K562 (cell line): ENCODE data around the gene NOA1. TPM values are rescaled to one million over a fixed set of nuclear protein-coding genes. Genes with fewer than 3 reads are reported as not detected.

Experiments
- CC2D1A ChIP-seq: fragments of 450-650 bp; IDR thresholded peaks from 2 replicates; pipeline ENCODE4 v1.6.1; 2017; ENCODE audit warnings: mild to moderate bottlenecking
- CEBPB ChIP-seq: fragments of 450-650 bp; IDR thresholded peaks from 2 replicates; pipeline ENCODE4 v1.6.1; 2016; ENCODE audit warnings: missing genetic modification characterization, missing compliant biosample characterization
- DPF2 ChIP-seq: fragments of 450-650 bp; IDR thresholded peaks from 2 replicates; pipeline ENCODE4 v1.6.1; 2016
- FOXA1 ChIP-seq: fragments of 450-650 bp; IDR thresholded peaks from 2 replicates; pipeline ENCODE4 v1.6.1; 2016; ENCODE audit warnings: mild to moderate bottlenecking, borderline replicate concordance
- FOXJ2 ChIP-seq: fragments of 200-800 bp; sonication (Bioruptor generic); IDR thresholded peaks from 2 replicates; pipeline ENCODE4 v1.6.1; 2016; ENCODE audit warnings: missing genetic modification characterization, missing compliant biosample characterization
- HCFC1 ChIP-seq: IDR thresholded peaks from 2 replicates; pipeline ENCODE4 v1.6.1; 2012; ENCODE audit warnings: low read depth, low read length, improper control_type of control experiment
- HEY1 ChIP-seq: fragments of 250-450 bp; sonication (Bioruptor Pico); IDR thresholded peaks from 2 replicates; pipeline ENCODE4 v1.5.0; 2020; ENCODE audit warnings: mild to moderate bottlenecking, moderate library complexity, borderline replicate concordance
- LARP7 ChIP-seq: fragments of 450-650 bp; IDR thresholded peaks from 2 replicates; pipeline ENCODE4 v1.6.1; 2016
- MCM7 ChIP-seq, 2 experiments: fragments of 450-650 bp; IDR thresholded peaks; 2 replicates each; pipeline ENCODE4 v1.6.1; 2016 to 2018
- NCOA1 ChIP-seq: fragments of 450-650 bp; IDR thresholded peaks from 2 replicates; pipeline ENCODE4 v1.6.1; 2016; ENCODE audit warnings: low read depth
- NFIC ChIP-seq: fragments of 450-650 bp; IDR thresholded peaks from 2 replicates; pipeline ENCODE4 v1.6.1; 2017; ENCODE audit warnings: mild to moderate bottlenecking, inconsistent platforms
- PCBP2 ChIP-seq: fragments of 200-400 bp; formaldehyde crosslinking; IDR thresholded peaks from 2 replicates; pipeline ENCODE4 v1.6.1; 2018; ENCODE audit warnings: low read length, low read depth, mild to moderate bottlenecking, moderate library complexity; ENCODE audit not compliant: poor library complexity, severe bottlenecking
- PHF21A ChIP-seq: fragments of 450-650 bp; IDR thresholded peaks from 2 replicates; pipeline ENCODE4 v1.6.1; 2017; ENCODE audit warnings: low read depth, borderline replicate concordance
- POLR2AphosphoS5 ChIP-seq: IDR thresholded peaks from 2 replicates; pipeline ENCODE4 v1.6.1; 2011; ENCODE audit warnings: mild to moderate bottlenecking, low read depth, low read length, moderate library complexity; ENCODE audit not compliant: control insufficient read depth, insufficient read depth
- RBM34 ChIP-seq: fragments of 200-400 bp; formaldehyde crosslinking; IDR thresholded peaks from 2 replicates; pipeline ENCODE4 v1.6.1; 2018; ENCODE audit warnings: low read length, borderline replicate concordance; ENCODE audit not compliant: insufficient read depth
- SAP30 ChIP-seq: fragments of 200-600 bp; sonication (generic); IDR thresholded peaks from 2 replicates; pipeline ENCODE4 v1.6.1; 2012; ENCODE audit warnings: borderline replicate concordance, low read depth, mild to moderate bottlenecking, moderate library complexity, low read length, control low read depth, inconsistent platforms; ENCODE audit not compliant: insufficient read depth, poor library complexity, severe bottlenecking
- SMARCE1 ChIP-seq: fragments of 450-650 bp; IDR thresholded peaks from 2 replicates; pipeline ENCODE4 v1.7.1; 2016; ENCODE audit warnings: mild to moderate bottlenecking
- YBX1 ChIP-seq: fragments of 450-650 bp; IDR thresholded peaks from 2 replicates; pipeline ENCODE4 v1.7.1; 2016; ENCODE audit warnings: mild to moderate bottlenecking
- ZFP30 ChIP-seq: fragments of 250-450 bp; sonication (Bioruptor Pico); IDR thresholded peaks from 2 replicates; pipeline ENCODE4 v1.8.0; 2022; ENCODE audit warnings: moderate library complexity, mild to moderate bottlenecking, inconsistent platforms, borderline replicate concordance
- ZNF668 ChIP-seq: fragments of 250-450 bp; sonication (Bioruptor Pico); IDR thresholded peaks from 2 replicates; pipeline ENCODE4 v1.8.0; 2022; ENCODE audit warnings: mild to moderate bottlenecking, inconsistent platforms
- ZNF79 ChIP-seq: fragments of 250-450 bp; sonication (Bioruptor Pico); IDR thresholded peaks from 2 replicates; pipeline ENCODE4 v1.4.0; 2020; ENCODE audit warnings: low read depth, mild to moderate bottlenecking, moderate library complexity
- polyA plus RNA-seq, 8 experiments: library from polyadenylated mRNA; depleted of rRNA in 4 of 8; stranded (reverse) in 5 of 8; unstranded in 3 of 8; fragments of >200 nt; fragmentation: Nextera tagmentation in 2 of 8; fragmentation: Illumina TruSeq in 1 of 8; extraction: Ambion mirVana in 2 of 8; extraction: Trizol in 1 of 8; gene quantifications; 2 replicates each; pipeline versions ENCODE4 v1.2.1 to v1.2.3, GENCODE V29; 2011 to 2014; ENCODE audit warnings: inconsistent platforms in 1 of 8, missing spikeins in 1 of 8
- total RNA-seq, 7 experiments: library from RNA; depleted of rRNA in 6 of 7; stranded (reverse); fragments of >200 nt in 6 of 7; fragmentation: Illumina TruSeq in 2 of 7; extraction: Trizol in 2 of 7; gene quantifications; 2 replicates each; pipeline versions ENCODE4 v1.2.1 to v1.2.3, GENCODE V29; 2011 to 2021; ENCODE audit warnings: low replicate concordance in 1 of 7
- TF ChIP-seq, protein P1 (sequence below), 2 experiments: fragments of 450-650 bp; IDR thresholded peaks; 2 replicates each; pipeline ENCODE4 v1.6.1; 2016; ENCODE audit warnings: mild to moderate bottlenecking in 2 of 2, borderline replicate concordance in 1 of 2, low read depth in 1 of 2, moderate library complexity in 1 of 2
- TF ChIP-seq, protein P2 (sequence below): fragments of 250-450 bp; sonication (Bioruptor Pico); IDR thresholded peaks from 2 replicates; pipeline ENCODE4 v1.8.0; 2022; ENCODE audit warnings: moderate library complexity, mild to moderate bottlenecking, inconsistent platforms

NOA1 gene
- total and polyA plus RNA-seq, 9 of the 15 experiments (the other 6 are each of a cell fraction or from before 2014, with no cell fraction given), result 2.6 to 26.6 (median 16.7) TPM

DNA sequence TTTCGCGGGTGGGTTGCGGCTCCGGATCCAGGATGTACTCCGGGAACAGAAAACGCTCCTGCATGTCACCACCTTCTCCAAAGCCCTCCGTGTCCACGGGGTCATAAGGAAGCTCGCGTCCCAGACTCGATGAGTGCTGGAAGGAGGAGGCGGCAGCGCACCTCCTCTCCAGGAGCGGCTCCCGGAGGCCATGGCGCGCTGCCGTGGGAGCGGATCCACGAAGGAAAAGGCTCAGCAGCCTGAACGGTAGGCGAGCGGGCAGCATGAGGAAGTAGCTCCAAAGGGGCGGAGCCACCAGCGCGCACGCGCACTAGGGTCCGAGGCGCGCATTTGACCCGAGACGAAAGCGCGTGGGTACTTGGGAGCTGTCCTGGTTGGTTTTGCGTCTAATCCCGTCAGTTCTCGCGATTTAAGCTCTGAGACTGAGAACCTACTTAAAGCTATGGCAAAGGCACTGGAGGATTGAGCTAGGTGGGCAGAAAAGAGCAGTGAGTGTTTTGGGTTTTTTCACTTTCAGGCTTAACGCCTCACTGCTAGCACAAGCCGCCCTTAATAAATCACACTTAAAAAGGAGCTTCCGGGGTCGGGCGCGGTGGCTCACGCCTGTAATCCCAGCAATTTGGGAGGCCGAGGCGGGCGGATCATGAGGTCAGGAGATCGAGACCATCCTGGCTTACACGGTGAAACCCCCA, at the start of gene NOA1 (continued):
- TF ChIP-seq DPF2 (no peak), NCOA1 (no peak), PCBP2 (no peak), LARP7 (no peak), POLR2AphosphoS5 (peak; percentile 87), SMARCE1 (no peak), YBX1 (no peak), HCFC1 (peak; percentile 28; the same call in 1 of the 2 replicates), HEY1 (CRISPR knock-in tag) (no peak), ZNF668 (CRISPR knock-in tag) (no peak), CC2D1A (no peak), ZFP30 (no peak), PHF21A (no peak), ZNF79 (no peak), RBM34 (no peak), MCM7 (IDR thresholded peaks at IDR 0.05) (no peak), NFIC (peak; percentile 8; the same call in 1 of the 2 replicates), FOXJ2 (tag) (no peak), FOXA1 (no peak), CEBPB (no peak), SAP30 (peak; percentile 57)
- TF ChIP-seq, protein P1, sequence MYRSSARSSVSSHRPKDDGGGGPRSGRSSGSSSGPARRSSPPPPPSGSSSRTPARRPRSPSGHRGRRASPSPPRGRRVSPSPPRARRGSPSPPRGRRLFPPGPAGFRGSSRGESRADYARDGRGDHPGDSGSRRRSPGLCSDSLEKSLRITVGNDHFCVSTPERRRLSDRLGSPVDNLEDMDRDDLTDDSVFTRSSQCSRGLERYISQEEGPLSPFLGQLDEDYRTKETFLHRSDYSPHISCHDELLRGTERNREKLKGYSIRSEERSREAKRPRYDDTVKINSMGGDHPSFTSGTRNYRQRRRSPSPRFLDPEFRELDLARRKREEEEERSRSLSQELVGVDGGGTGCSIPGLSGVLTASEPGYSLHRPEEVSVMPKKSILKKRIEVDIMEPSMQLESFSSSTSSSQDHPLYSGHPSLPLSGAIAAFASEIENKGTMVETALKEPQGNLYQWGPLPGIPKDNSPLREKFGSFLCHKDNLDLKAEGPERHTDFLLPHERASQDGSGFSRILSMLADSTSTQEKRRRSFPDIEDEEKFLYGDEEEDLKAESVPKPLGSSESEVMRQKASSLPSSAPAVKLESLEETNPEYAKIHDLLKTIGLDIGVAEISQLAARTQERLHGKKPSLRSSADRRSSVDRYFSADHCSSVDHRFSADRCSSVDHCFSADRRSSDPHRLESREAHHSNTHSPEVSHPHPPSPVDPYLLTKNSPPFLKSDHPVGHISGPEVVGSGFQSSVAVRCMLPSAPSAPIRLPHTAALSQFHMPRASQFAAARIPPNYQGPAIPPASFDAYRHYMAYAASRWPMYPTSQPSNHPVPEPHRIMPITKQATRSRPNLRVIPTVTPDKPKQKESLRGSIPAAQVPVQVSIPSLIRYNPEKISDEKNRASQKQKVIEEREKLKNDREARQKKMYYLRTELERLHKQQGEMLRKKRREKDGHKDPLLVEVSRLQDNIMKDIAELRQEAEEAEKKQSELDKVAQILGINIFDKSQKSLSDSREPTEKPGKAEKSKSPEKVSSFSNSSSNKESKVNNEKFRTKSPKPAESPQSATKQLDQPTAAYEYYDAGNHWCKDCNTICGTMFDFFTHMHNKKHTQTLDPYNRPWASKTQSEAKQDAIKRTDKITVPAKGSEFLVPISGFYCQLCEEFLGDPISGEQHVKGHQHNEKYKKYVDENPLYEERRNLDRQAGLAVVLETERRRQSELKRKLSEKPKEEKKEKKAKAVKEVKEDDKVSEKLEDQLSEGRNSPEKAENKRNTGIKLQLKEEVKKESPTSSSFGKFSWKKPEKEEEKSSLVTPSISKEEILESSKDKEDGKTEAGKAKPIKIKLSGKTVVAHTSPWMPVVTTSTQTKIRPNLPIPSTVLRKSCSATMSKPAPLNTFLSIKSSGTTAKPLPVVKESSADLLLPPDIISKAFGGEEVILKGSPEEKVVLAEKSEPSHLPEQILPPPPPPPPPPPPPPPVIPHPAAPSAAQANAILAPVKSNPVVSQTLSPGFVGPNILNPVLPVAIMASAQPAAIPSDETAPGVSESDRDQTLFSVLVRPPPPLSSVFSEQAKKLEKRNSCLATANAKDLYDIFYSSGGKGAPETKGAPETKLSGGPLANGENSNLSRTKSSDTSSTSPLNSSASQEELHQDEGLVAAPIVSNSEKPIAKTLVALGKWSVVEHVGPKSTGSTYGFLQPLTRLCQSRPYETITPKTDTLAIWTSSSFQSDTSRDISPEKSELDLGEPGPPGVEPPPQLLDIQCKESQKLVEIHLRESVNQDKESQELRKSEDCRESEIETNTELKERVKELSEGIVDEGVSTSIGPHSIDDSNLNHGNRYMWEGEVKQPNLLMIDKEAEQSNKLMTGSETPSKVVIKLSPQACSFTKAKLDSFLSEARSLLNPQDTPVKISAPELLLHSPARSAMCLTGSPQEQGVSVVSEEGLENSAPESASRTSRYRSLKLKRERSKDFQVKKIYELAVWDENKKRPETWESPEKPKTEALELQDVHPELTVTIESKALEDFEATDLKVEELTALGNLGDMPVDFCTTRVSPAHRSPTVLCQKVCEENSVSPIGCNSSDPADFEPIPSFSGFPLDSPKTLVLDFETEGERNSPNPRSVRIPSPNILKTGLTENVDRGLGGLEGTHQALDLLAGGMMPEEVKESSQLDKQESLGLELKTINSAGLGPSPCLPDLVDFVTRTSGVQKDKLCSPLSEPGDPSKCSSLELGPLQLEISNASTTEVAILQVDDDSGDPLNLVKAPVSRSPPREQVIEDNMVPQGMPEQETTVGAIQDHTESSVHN (IDR thresholded peaks at IDR 0.05; ENCODE audit: borderline replicate concordance in 1 of 2, low read depth in 1 of 2), result no peak
- TF ChIP-seq, protein P2, sequence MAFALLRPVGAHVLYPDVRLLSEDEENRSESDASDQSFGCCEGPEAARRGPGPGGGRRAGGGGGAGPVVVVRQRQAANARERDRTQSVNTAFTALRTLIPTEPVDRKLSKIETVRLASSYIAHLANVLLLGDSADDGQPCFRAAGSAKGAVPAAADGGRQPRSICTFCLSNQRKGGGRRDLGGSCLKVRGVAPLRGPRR, result no peak
